CD14-positive monocyte (primary cell): ENCODE results near the gene KCNG2. TPM values are rescaled to one million over a fixed set of nuclear protein-coding genes. Genes with fewer than 3 reads are reported as not detected.

Experiments used
- DNase-seq, 3 donors: peaks; one replicate each; pipeline ENCODE4 v3.0.0-alpha.2; 2011 to 2022
- H2AFZ ChIP-seq: 2 replicates; pipeline ENCODE4 v1.6.0; 2012; ENCODE audit warnings: mild to moderate bottlenecking, low read depth, low read length, inconsistent platforms; ENCODE audit not compliant: insufficient read depth, poor library complexity, severe bottlenecking
- H3K27ac ChIP-seq, 2 donors: 1 replicate in 1 of 2; 2 replicates in 1 of 2; pipeline ENCODE4 v1.5.1; 2012 to 2013; ENCODE audit warnings: low read length in 2 of 2, control low read depth in 1 of 2, inconsistent platforms in 1 of 2, low read depth in 1 of 2, mild to moderate bottlenecking in 1 of 2
- H3K27me3 ChIP-seq, 2 donors: one replicate each; pipeline versions ENCODE4 v1.6.0 to v1.6.1; 2011 to 2013; ENCODE audit warnings: low read length in 2 of 2; ENCODE audit not compliant: control insufficient read depth in 2 of 2, insufficient read depth in 2 of 2
- H3K36me3 ChIP-seq, 2 donors: replicated peaks in 1 of 2; 1 replicate in 1 of 2; 2 replicates in 1 of 2; pipeline versions ENCODE4 v1.5.1 to v1.6.1; 2012 to 2013; ENCODE audit warnings: low read length in 2 of 2, control low read depth in 1 of 2, inconsistent platforms in 1 of 2, mild to moderate bottlenecking in 1 of 2; ENCODE audit not compliant: insufficient read depth in 2 of 2, control insufficient read depth in 1 of 2
- H3K4me1 ChIP-seq, 2 donors: 1 replicate in 1 of 2; 2 replicates in 1 of 2; pipeline versions ENCODE4 v1.5.1 to v1.6.1; 2012 to 2013; ENCODE audit warnings: low read length in 2 of 2, control low read depth in 1 of 2, inconsistent platforms in 1 of 2, mild to moderate bottlenecking in 1 of 2, moderate library complexity in 1 of 2; ENCODE audit not compliant: insufficient read depth in 2 of 2, control insufficient read depth in 1 of 2
- H3K4me2 ChIP-seq: replicated peaks from 2 replicates; pipeline ENCODE3; 2012; ENCODE audit warnings: low read length, moderate library complexity, mild to moderate bottlenecking; ENCODE audit not compliant: poor library complexity, severe bottlenecking; ENCODE audit errors: extremely low read depth
- H3K4me3 ChIP-seq, 3 experiments: fragments of 200-600 bp in 1 of 3; sonication (generic) in 1 of 3; replicated peaks in 1 of 3; 1 replicate in 2 of 3; 2 replicates in 1 of 3; pipeline ENCODE4 v1.5.1; 2011 to 2013; ENCODE audit warnings: low read length in 3 of 3, mild to moderate bottlenecking in 3 of 3, control low read depth in 2 of 3, low read depth in 2 of 3, inconsistent platforms in 1 of 3, moderate library complexity in 1 of 3
- H3K79me2 ChIP-seq: 2 replicates; pipeline ENCODE4 v1.6.0; 2012; ENCODE audit warnings: mild to moderate bottlenecking, control low read depth, inconsistent platforms, low read length, moderate library complexity; ENCODE audit not compliant: insufficient read depth
- H3K9ac ChIP-seq: 2 replicates; pipeline ENCODE4 v1.6.0; 2017; ENCODE audit warnings: low read length, mild to moderate bottlenecking; ENCODE audit not compliant: insufficient read depth, poor library complexity, severe bottlenecking
- H3K9me3 ChIP-seq, 2 donors: replicated peaks in 1 of 2; 1 replicate in 1 of 2; 2 replicates in 1 of 2; pipeline versions ENCODE4 v1.5.1 to v1.6.1; 2012 to 2013; ENCODE audit warnings: low read length in 2 of 2, control low read depth in 1 of 2; ENCODE audit not compliant: control insufficient read depth in 1 of 2, insufficient read depth in 1 of 2
- H4K20me1 ChIP-seq: 2 replicates; pipeline ENCODE4 v1.6.0; 2012; ENCODE audit warnings: mild to moderate bottlenecking, low read length, control low read depth, moderate library complexity; ENCODE audit not compliant: insufficient read depth
- H3K27ac Mint-ChIP-seq, 7 donors: one replicate each; pipeline ENCODE4 v1.8.0; 2020; ENCODE audit warnings: mild to moderate bottlenecking in 7 of 7, mixed read lengths in 7 of 7, moderate library complexity in 6 of 7, inconsistent platforms in 2 of 7
- H3K27me3 Mint-ChIP-seq, 3 donors: one replicate each; pipeline ENCODE4 v1.8.0; 2021 to 2022; ENCODE audit warnings: low read depth in 3 of 3, mild to moderate bottlenecking in 3 of 3, mixed read lengths in 3 of 3, moderate library complexity in 3 of 3, inconsistent platforms in 1 of 3
- H3K36me3 Mint-ChIP-seq, 2 donors: one replicate each; pipeline ENCODE4 v1.8.0; 2020; ENCODE audit warnings: mixed read lengths in 2 of 2, inconsistent platforms in 1 of 2, mild to moderate bottlenecking in 1 of 2
- H3K4me1 Mint-ChIP-seq: one replicate; pipeline ENCODE4 v1.8.0; 2020; ENCODE audit warnings: mild to moderate bottlenecking, mixed read lengths
- H3K4me3 Mint-ChIP-seq, 2 donors: one replicate each; pipeline ENCODE4 v1.8.0; 2020; ENCODE audit warnings: mild to moderate bottlenecking in 2 of 2, mixed read lengths in 2 of 2, moderate library complexity in 1 of 2
- H3K9me3 Mint-ChIP-seq, 7 donors: one replicate each; pipeline ENCODE4 v1.8.0; 2020 to 2022; ENCODE audit warnings: mixed read lengths in 7 of 7, mild to moderate bottlenecking in 6 of 7, moderate library complexity in 6 of 7, inconsistent platforms in 2 of 7
- WGBS: methylation state at CpG from one replicate; pipeline ENCODE4 v1.1.5; 2013; ENCODE audit warnings: missing lambda C conversion rate; ENCODE audit not compliant: insufficient coverage; 5-methylcytosine and 5-hydroxymethylcytosine counted together
- intact Hi-C, 2 donors: fragments of 100-400 bp; cut with micrococcal nuclease; formaldehyde crosslinking; loops; one replicate each; pipeline versions ENCODE4 v1.15.0 to v1.15.1; 2023
- polyA plus RNA-seq, 3 donors: library from polyadenylated mRNA; depleted of rRNA in 1 of 3; unstranded in 2 of 3; stranded (reverse) in 1 of 3; fragments of 300-500 nt in 2 of 3; fragments of >200 nt in 1 of 3; fragmentation: Illumina TruSeq in 2 of 3; gene quantifications; 1 replicate in 2 of 3; 2 replicates in 1 of 3; pipeline ENCODE4 v1.2.3, GENCODE V29; 2012 to 2021
- TF ChIP-seq, protein P1 (sequence below): fragments of 200-600 bp; IDR thresholded peaks from one replicate; pipeline ENCODE4 v1.8.0; 2022; ENCODE audit warnings: antibody characterized with exemption, mild to moderate bottlenecking

KCNG2 gene
- polyA plus RNA-seq, 3 donors, result 0.04 TPM; not detected in 2

GRCh38 chr18:79905993-79906392 lies 108.3 kb downstream of the KCNG2 start:
- Histone ChIP-seq H3K9me3 (peaks cover 42 to 57% of the 10 kb centered on the region in 2 donors), H3K79me2 (peaks cover 7% of the 10 kb centered on the region), H2AFZ (no peak overlapping the region), H3K27ac (no peak overlapping the region), H3K4me3 (no peak overlapping the region), H3K4me2 (no peak overlapping the region), H3K27me3 (no peaks in the 10 kb centered on the region), H4K20me1 (peaks cover 8% of the 10 kb centered on the region), H3K4me1 (no peaks in the 10 kb centered on the region), H3K36me3 (peaks cover 35 to 75% of the 10 kb centered on the region in 2 donors), H3K9ac (no peak overlapping the region)
- no peaks in the 10 kb centered on the region for H3K4me1 Mint-ChIP-seq
- no peak overlapping the region for H3K4me3 Mint-ChIP-seq
- no peak for DNase-seq
- no CpG with 5 or more reads among the region's 1 CpG for WGBS
- H3K27me3 Mint-ChIP-seq, result no peaks in the 10 kb centered on the region
- intact Hi-C loops, result no loop called here
- H3K36me3 Mint-ChIP-seq, result peaks cover 56 to 78% of the 10 kb centered on the region in 2 donors
- TF ChIP-seq, protein P1, sequence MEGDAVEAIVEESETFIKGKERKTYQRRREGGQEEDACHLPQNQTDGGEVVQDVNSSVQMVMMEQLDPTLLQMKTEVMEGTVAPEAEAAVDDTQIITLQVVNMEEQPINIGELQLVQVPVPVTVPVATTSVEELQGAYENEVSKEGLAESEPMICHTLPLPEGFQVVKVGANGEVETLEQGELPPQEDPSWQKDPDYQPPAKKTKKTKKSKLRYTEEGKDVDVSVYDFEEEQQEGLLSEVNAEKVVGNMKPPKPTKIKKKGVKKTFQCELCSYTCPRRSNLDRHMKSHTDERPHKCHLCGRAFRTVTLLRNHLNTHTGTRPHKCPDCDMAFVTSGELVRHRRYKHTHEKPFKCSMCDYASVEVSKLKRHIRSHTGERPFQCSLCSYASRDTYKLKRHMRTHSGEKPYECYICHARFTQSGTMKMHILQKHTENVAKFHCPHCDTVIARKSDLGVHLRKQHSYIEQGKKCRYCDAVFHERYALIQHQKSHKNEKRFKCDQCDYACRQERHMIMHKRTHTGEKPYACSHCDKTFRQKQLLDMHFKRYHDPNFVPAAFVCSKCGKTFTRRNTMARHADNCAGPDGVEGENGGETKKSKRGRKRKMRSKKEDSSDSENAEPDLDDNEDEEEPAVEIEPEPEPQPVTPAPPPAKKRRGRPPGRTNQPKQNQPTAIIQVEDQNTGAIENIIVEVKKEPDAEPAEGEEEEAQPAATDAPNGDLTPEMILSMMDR, result no peak
- peak overlapping the region in 1 of 7 donors; percentile 27 for H3K27ac Mint-ChIP-seq
- H3K9me3 Mint-ChIP-seq, result peaks cover 26 to 69% (median 43%) of the 10 kb centered on the region in 7 donors

- no peak for DNase-seq
- Histone ChIP-seq H3K36me3 (peaks cover 38 to 83% of the 10 kb centered on the region in 2 donors), H3K4me3 (no peak overlapping the region), H3K4me1 (no peaks in the 10 kb centered on the region), H4K20me1 (peaks cover 15% of the 10 kb centered on the region), H3K27me3 (no peaks in the 10 kb centered on the region), H3K9me3 (peaks cover 35 to 56% of the 10 kb centered on the region in 2 donors), H3K9ac (no peak overlapping the region), H2AFZ (no peak overlapping the region), H3K79me2 (peaks cover 12% of the 10 kb centered on the region), H3K4me2 (no peak overlapping the region), H3K27ac (no peak overlapping the region)
- H3K27me3 Mint-ChIP-seq, result no peaks in the 10 kb centered on the region
- no peaks in the 10 kb centered on the region for H3K4me1 Mint-ChIP-seq
- H3K4me3 Mint-ChIP-seq, result no peak overlapping the region
- H3K27ac Mint-ChIP-seq, result peak overlapping the region in 1 of 7 donors; percentile 25
- WGBS, result 100% methylated on average over 1 of the region's 2 CpGs
- peaks cover 53 to 77% of the 10 kb centered on the region in 2 donors for H3K36me3 Mint-ChIP-seq
- TF ChIP-seq, protein P1, result no peak
- intact Hi-C loops, result no loop called here
- H3K9me3 Mint-ChIP-seq, result peaks cover 23 to 65% (median 35%) of the 10 kb centered on the region in 7 donors
These were observed 109.0 kb downstream of the KCNG2 start for GRCh38 chr18:79906706-79907105.
